ENCODE measurements around the gene TBCD.

DNA sequence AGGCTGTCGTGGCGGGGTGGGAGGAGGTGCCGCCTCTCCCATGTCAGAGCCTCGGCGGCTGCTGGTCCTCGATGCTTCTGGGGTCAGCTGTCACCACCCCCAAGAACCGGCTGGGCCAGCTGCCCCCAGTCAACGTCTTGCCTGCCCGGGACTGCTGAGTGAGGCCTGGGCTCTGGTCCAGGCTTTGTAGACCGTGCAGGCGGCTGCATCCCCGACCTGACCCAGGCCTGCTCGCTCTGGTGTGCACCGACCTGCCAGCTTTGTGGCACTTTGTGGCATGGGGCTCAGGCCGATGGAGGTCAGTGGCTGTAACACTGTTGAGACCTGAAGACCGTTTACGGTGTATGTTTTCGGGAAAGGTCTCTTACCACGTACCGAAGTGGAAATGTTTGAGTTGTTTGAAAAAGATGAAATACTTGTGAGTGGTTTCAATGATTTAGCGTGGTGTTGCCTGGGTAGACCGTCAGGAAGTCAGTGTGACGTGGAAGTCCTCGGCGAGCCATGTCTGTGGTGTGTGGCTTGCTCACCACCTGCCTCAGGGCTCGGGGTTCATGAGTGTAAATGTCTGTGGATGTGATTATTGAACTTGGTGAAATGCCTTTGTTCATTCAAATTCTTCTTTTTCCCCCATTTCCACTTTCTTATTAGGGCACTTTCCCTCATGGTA lies 141.2 kb downstream of the TBCD start:
- TF ChIP-seq POLR2A (IDR thresholded peaks at IDR 0.05) (no peak), POLR2AphosphoS5 (IDR thresholded peaks at IDR 0.05) (no peak)
- TF ChIP-seq, protein P1, sequence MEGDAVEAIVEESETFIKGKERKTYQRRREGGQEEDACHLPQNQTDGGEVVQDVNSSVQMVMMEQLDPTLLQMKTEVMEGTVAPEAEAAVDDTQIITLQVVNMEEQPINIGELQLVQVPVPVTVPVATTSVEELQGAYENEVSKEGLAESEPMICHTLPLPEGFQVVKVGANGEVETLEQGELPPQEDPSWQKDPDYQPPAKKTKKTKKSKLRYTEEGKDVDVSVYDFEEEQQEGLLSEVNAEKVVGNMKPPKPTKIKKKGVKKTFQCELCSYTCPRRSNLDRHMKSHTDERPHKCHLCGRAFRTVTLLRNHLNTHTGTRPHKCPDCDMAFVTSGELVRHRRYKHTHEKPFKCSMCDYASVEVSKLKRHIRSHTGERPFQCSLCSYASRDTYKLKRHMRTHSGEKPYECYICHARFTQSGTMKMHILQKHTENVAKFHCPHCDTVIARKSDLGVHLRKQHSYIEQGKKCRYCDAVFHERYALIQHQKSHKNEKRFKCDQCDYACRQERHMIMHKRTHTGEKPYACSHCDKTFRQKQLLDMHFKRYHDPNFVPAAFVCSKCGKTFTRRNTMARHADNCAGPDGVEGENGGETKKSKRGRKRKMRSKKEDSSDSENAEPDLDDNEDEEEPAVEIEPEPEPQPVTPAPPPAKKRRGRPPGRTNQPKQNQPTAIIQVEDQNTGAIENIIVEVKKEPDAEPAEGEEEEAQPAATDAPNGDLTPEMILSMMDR (IDR thresholded peaks at IDR 0.05): no peak

All from breast epithelium (tissue), 3 donors.